Fibroblast of lung (primary cell): ENCODE results near the gene NRXN2. TPM values are rescaled to one million over a fixed set of nuclear protein-coding genes. Genes with fewer than 3 reads are reported as not detected.

Source experiments
- DNase-seq, 2 donors: peaks; one replicate each; pipeline versions ENCODE4 v3.0.0 to v3.0.0-alpha.2; 2010; ENCODE audit warnings: low read depth in 2 of 2
- H2AFZ ChIP-seq: 2 replicates; pipeline ENCODE4 v1.5.1; 2012; ENCODE audit warnings: low read length, control low read depth, inconsistent platforms
- H3K27ac ChIP-seq: 2 replicates; pipeline ENCODE4 v1.5.1; 2011; ENCODE audit warnings: low read length, control low read depth; ENCODE audit not compliant: insufficient read depth
- H3K27me3 ChIP-seq: 2 replicates; pipeline ENCODE4 v1.5.1; 2011; ENCODE audit warnings: mild to moderate bottlenecking, low read length; ENCODE audit not compliant: control insufficient read depth, insufficient read depth
- H3K36me3 ChIP-seq: 2 replicates; pipeline ENCODE4 v1.5.1; 2011; ENCODE audit warnings: low read length; ENCODE audit not compliant: control insufficient read depth, insufficient read depth
- H3K4me1 ChIP-seq: 2 replicates; pipeline ENCODE4 v1.5.1; 2011; ENCODE audit warnings: low read length; ENCODE audit not compliant: control insufficient read depth, insufficient read depth; ENCODE audit errors: extremely low read depth
- H3K4me2 ChIP-seq: 2 replicates; pipeline ENCODE4 v1.5.1; 2011; ENCODE audit warnings: low read length, control low read depth; ENCODE audit not compliant: insufficient read depth; ENCODE audit errors: extremely low read depth
- H3K4me3 ChIP-seq, 4 experiments: fragments of 200-600 bp in 1 of 4; sonication (generic) in 1 of 4; replicated peaks in 1 of 4; 2 replicates each; pipeline ENCODE4 v1.5.1; 2011 to 2016; ENCODE audit warnings: low read length in 4 of 4, low read depth in 3 of 4, mild to moderate bottlenecking in 3 of 4, control low read depth in 2 of 4, inconsistent platforms in 1 of 4, mixed read lengths in 1 of 4; ENCODE audit not compliant: insufficient read depth in 1 of 4; ENCODE audit errors: control extremely low read depth in 1 of 4
- H3K79me2 ChIP-seq: 2 replicates; pipeline ENCODE4 v1.5.1; 2012; ENCODE audit warnings: mild to moderate bottlenecking, low read length, inconsistent platforms; ENCODE audit not compliant: control insufficient read depth, insufficient read depth
- H3K9ac ChIP-seq: 2 replicates; pipeline ENCODE4 v1.5.1; 2011; ENCODE audit warnings: mild to moderate bottlenecking, low read length, control low read depth; ENCODE audit not compliant: insufficient read depth
- H3K9me3 ChIP-seq: 2 replicates; pipeline ENCODE4 v1.5.1; 2012; ENCODE audit warnings: low read depth, low read length; ENCODE audit not compliant: control insufficient read depth, insufficient read depth
- H4K20me1 ChIP-seq: 2 replicates; pipeline ENCODE4 v1.5.1; 2011; ENCODE audit warnings: low read length; ENCODE audit not compliant: control insufficient read depth, insufficient read depth; ENCODE audit errors: extremely low read depth
- EZH2 ChIP-seq: IDR thresholded peaks from 2 replicates; pipeline ENCODE4 v1.5.1; 2012; ENCODE audit warnings: low read length, control low read depth, mild to moderate bottlenecking; ENCODE audit errors: missing control alignments
- polyA plus RNA-seq, 2 donors: library from polyadenylated mRNA; depleted of rRNA in 1 of 2; stranded (reverse) in 1 of 2; unstranded in 1 of 2; fragments of >200 nt; gene quantifications; 2 replicates each; pipeline ENCODE4 v1.2.1, GENCODE V29; 2011 to 2012; ENCODE audit warnings: missing spikeins in 1 of 2
- total RNA-seq: library from RNA; depleted of rRNA; stranded (reverse); fragments of >200 nt; gene quantifications from 2 replicates; pipeline ENCODE4 v1.2.1, GENCODE V29; 2014
- TF ChIP-seq, protein P1 (sequence below), 2 donors: IDR thresholded peaks in 1 of 2; conservative IDR thresholded peaks in 1 of 2; 1 replicate in 1 of 2; 2 replicates in 1 of 2; pipeline ENCODE4 v1.5.1; 2011 to 2012; ENCODE audit warnings: low read length in 2 of 2, control low read depth in 1 of 2, inconsistent platforms in 1 of 2, low read depth in 1 of 2, mild to moderate bottlenecking in 1 of 2

Gene NRXN2
- total and polyA plus RNA-seq, 2 donors (not counting 1 experiment from before 2014, with no cell fraction given): under 0.01 to 0.75 TPM

DNA sequence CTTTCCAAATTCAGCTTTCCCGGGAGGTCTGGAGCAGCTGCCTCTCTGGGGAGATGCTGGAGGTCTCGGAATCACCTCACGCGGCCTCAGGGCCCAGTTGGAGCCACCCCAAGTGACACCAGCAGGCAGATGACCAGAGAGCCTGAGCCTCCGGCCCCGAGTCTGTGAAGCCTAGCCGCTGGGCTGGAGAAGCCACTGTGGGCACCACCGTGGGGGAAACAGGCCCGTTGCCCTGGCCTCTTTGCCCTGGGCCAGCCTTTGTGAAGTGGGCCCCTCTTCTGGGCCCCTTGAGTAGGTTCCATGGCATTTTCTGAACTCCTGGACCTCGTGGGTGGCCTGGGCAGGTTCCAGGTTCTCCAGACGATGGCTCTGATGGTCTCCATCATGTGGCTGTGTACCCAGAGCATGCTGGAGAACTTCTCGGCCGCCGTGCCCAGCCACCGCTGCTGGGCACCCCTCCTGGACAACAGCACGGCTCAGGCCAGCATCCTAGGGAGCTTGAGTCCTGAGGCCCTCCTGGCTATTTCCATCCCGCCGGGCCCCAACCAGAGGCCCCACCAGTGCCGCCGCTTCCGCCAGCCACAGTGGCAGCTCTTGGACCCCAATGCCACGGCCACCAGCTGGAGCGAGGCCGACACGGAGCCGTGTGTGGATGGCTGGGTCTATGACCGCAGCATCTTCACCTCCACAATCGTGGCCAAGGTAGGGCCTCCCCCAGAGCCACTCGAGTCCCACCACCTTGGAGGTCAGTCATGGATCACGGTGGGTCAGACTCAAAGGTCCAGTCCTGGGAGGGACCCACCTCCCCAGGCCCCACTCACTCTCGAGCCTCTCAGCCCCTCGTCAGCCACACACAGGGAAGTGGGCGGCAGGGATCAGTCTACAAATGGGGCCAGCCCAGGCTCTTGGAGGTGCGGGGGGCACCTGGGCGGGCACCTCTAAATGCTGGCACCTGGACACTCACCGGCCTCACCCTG is 131.5 kb downstream of the NRXN2 start:
- TF ChIP-seq EZH2: no peak
- TF ChIP-seq, protein P1, sequence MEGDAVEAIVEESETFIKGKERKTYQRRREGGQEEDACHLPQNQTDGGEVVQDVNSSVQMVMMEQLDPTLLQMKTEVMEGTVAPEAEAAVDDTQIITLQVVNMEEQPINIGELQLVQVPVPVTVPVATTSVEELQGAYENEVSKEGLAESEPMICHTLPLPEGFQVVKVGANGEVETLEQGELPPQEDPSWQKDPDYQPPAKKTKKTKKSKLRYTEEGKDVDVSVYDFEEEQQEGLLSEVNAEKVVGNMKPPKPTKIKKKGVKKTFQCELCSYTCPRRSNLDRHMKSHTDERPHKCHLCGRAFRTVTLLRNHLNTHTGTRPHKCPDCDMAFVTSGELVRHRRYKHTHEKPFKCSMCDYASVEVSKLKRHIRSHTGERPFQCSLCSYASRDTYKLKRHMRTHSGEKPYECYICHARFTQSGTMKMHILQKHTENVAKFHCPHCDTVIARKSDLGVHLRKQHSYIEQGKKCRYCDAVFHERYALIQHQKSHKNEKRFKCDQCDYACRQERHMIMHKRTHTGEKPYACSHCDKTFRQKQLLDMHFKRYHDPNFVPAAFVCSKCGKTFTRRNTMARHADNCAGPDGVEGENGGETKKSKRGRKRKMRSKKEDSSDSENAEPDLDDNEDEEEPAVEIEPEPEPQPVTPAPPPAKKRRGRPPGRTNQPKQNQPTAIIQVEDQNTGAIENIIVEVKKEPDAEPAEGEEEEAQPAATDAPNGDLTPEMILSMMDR (conservative IDR thresholded peaks at IDR 0.05 in 1 of 2, IDR thresholded peaks at IDR 0.05 in 1 of 2; ENCODE audit: low read depth in 1 of 2, low read length in 2 of 2): no peak
- no peaks in the 10 kb centered on the region for H3K9me3 ChIP-seq
- DNase-seq: no peak

GRCh38 chr11:64590763-64591221 is 132.2 kb downstream of the NRXN2 start, which contains the start of gene SLC22A12:
Gene SLC22A12 (plus strand): TSS chr11:64591220. CDS start chr11:64591557, 337 bp downstream.
- no peaks in the 10 kb centered on the region for H3K36me3 ChIP-seq
- H3K79me2 ChIP-seq: no peaks in the 10 kb centered on the region
- no peaks in the 10 kb centered on the region for H4K20me1 ChIP-seq
- no peak within 1 kb of the TSS for H3K27ac ChIP-seq
- H3K4me1 ChIP-seq: no peaks in the 10 kb centered on the region
- no peak for DNase-seq
- H2AFZ ChIP-seq: no peak within 1 kb of the TSS
- TF ChIP-seq, protein P1 (conservative IDR thresholded peaks at IDR 0.05 in 1 of 2, IDR thresholded peaks at IDR 0.05 in 1 of 2; ENCODE audit: low read depth in 1 of 2, low read length in 2 of 2): no peak
- no peak for TF ChIP-seq EZH2
- no peak within 1 kb of the TSS for H3K4me3 ChIP-seq
- no peaks in the 10 kb centered on the region for H3K9me3 ChIP-seq
- H3K27me3 ChIP-seq: no peaks in the 10 kb centered on the region
- no peak within 1 kb of the TSS for H3K4me2 ChIP-seq
- H3K9ac ChIP-seq: no peak within 1 kb of the TSS

More for the DNA sequence above, 131.5 kb downstream of the NRXN2 start:
- Histone ChIP-seq H3K27me3 (no peaks in the 10 kb centered on the region), H3K4me2 (no peak overlapping the region), H3K36me3 (no peaks in the 10 kb centered on the region), H3K27ac (no peak overlapping the region), H3K4me3 (no peak overlapping the region), H3K9ac (no peak overlapping the region), H2AFZ (no peak overlapping the region), H3K4me1 (no peaks in the 10 kb centered on the region), H4K20me1 (no peaks in the 10 kb centered on the region), H3K79me2 (no peaks in the 10 kb centered on the region)

DNA sequence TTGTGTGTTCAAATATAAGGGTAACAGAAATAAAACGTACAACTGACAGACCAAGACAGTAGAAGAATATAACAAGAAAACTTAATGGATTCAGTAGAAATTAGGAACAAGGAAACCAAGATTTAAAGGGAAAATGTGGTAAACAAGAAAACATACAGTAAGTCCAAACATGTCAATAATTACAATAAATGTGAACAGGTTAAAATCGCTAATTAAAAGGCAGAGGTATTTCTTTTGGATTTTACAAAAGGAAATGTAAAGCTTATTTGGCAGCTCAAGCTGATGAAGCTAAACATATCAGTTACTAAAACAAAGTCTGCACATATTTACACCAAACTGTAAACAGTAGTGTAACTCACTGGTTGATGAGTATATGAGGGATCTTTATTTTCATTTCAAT is 134.3 kb downstream of the NRXN2 start:
- Histone ChIP-seq H3K9me3 (no peaks in the 10 kb centered on the region), H3K27ac (no peak overlapping the region), H3K4me1 (no peaks in the 10 kb centered on the region), H3K27me3 (no peaks in the 10 kb centered on the region), H3K4me2 (no peak overlapping the region), H2AFZ (no peak overlapping the region), H4K20me1 (no peaks in the 10 kb centered on the region), H3K9ac (no peak overlapping the region), H3K79me2 (no peaks in the 10 kb centered on the region), H3K36me3 (no peaks in the 10 kb centered on the region), H3K4me3 (no peak overlapping the region)
- TF ChIP-seq, protein P1 (conservative IDR thresholded peaks at IDR 0.05 in 1 of 2, IDR thresholded peaks at IDR 0.05 in 1 of 2; ENCODE audit: low read depth in 1 of 2, low read length in 2 of 2): no peak
- TF ChIP-seq EZH2: no peak
- DNase-seq: no peak
